GM18520 (cell line): ENCODE measurements around the gene PDHX.

ENCODE experiments used
- ATAC-seq: cut with Tn5 transposase; IDR thresholded peaks from one replicate; pipeline ENCODE4 v1.9.1; 2021; ENCODE audit not compliant: unreplicated experiment

PDHX gene

DNA sequence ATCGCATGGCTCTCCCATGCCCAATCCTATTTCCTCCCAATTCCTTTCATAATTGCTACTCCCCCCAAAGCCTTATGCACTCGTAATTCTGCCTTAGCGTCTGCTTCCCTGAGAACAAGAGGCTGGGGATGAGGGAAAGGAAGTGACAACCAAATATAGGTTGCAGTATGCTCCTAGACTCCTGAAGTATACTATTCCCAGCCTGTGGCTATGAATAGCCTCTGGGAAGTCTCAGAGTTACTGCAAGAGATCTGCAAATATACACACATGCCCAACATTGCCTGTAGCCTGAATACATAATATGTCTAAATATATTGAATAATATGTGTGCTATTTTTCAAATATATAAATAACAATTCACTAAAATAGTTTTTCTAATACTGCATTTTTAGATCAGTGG is 126.5 kb downstream of the PDHX start:
- no peak for ATAC-seq

DNA sequence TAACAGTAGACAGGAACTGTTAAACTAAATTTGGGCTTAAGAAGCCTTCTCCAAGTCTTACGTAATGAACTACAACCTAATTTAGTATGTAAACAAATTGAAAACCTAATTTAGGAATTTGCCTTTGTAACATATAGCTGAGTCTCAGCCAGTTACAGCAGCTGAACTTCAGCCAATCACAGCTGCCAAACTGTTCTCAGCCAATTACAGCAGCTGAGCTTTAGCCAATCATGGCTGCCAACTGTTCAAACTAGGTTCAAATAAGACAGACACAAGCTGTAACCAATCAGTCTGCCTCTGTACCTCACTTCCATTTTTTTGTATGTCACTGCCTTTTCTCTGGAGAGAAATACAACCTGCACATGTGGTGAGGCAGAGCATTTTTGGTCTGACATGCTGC is 127.5 kb downstream of the PDHX start:
- no peak for ATAC-seq

DNA sequence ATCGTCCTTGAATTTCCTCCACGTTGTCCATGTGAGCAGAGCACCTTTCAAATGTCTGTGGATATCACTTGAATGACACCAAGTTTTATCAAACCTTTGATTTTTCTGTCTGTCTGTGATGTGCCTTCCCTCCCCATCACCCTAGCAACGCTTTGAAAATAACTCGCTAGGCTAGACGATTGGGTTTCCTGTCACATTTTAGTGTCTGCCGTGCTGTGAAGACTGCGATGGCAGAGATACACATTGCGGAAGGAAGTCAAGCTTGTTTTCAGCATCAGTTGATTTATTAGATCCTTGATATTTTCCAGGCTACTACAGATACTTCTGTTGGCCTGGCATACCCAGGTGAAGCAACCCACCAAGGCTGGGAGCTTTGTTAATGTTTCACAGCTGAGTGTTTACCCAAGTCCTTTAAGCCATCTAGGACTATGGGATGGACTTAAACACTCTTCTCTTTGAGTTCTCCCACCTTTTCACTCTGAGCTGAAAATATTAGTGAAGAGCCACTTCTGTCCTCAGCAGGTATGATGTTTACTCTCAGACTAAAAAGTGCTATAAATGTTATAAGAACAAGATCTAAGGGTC is 128.9 kb downstream of the PDHX start:
- ATAC-seq = no peak
